ENCODE results near the gene PLEKHA6.

The PLEKHA6 gene

GRCh38 chr1:204222764-204223055 lies 137.0 kb downstream of the PLEKHA6 start:
- no peak for TF ChIP-seq CTCF (IDR thresholded peaks at IDR 0.05)
- intact Hi-C loops (cut with DNase I; ENCODE audit: low total_unique reads), result no loop called here
- Histone ChIP-seq H3K4me3 (no peak overlapping the region), H3K4me1 (peaks cover 0 to 3% (median 0%) of the 10 kb centered on the region in 4 donors), H3K9me3 (no peaks in the 10 kb centered on the region), H3K27me3 (no peaks in the 10 kb centered on the region), H3K36me3 (peaks cover 0 to 24% (median 0%) of the 10 kb centered on the region in 3 donors), H3K27ac (no peak overlapping the region)
- no peak for DNase-seq

- peaks cover 0 to 24% (median 0%) of the 10 kb centered on the region in 3 donors for H3K36me3 ChIP-seq
Observed at GRCh38 chr1:204222006-204222763, 137.5 kb downstream of the PLEKHA6 start.

DNA sequence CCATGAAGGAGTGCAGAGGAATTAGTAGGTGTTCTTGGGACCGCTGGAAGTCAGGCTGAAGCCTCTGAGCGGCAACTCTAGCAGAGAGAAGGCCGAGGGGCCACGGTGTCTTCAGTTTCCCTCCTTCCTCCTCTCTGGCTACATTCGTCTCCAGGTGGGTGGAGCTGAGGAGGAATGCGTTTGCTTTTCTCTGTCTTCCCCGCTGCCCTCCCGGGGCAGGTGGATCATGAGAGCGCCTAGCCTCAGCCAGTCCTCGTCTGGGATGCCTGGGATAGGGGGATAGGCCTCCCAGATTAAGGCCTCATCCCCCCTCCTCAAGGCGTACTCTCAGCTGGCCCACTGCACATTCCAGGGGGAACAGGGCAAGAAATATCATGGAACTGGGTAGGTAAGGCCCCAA lies 138.5 kb downstream of the PLEKHA6 start:
- H3K4me3 ChIP-seq, result no peak overlapping the region
- H3K36me3 ChIP-seq, result peaks cover 0 to 24% (median 0%) of the 10 kb centered on the region in 3 donors
- H3K27ac ChIP-seq, result no peak overlapping the region
- peaks cover 0 to 3% (median 0%) of the 10 kb centered on the region in 4 donors for H3K4me1 ChIP-seq
- no peak for TF ChIP-seq CTCF (IDR thresholded peaks at IDR 0.05)
- no peaks in the 10 kb centered on the region for H3K9me3 ChIP-seq
- DNase-seq, result no peak
- intact Hi-C loops (cut with DNase I; ENCODE audit: low total_unique reads), result no loop called here
- peaks cover 0 to 5% of the 10 kb centered on the region in 2 donors for H3K27me3 ChIP-seq

More at GRCh38 chr1:204222006-204222763, 137.5 kb downstream of the PLEKHA6 start:
- Histone ChIP-seq H3K4me1 (peaks cover 0 to 3% (median 0%) of the 10 kb centered on the region in 4 donors), H3K27ac (no peak overlapping the region), H3K9me3 (no peaks in the 10 kb centered on the region), H3K27me3 (no peaks in the 10 kb centered on the region), H3K4me3 (no peak overlapping the region)
- intact Hi-C loops (cut with DNase I; ENCODE audit: low total_unique reads), result no loop called here
- no peak for TF ChIP-seq CTCF (IDR thresholded peaks at IDR 0.05)
- no peak for DNase-seq

GRCh38 chr1:204219971-204220616 lies 139.6 kb downstream of the PLEKHA6 start:
- no peak for DNase-seq
- Histone ChIP-seq H3K4me3 (no peak overlapping the region), H3K36me3 (peaks cover 0 to 24% (median 0%) of the 10 kb centered on the region in 3 donors), H3K9me3 (no peaks in the 10 kb centered on the region), H3K27ac (no peak overlapping the region), H3K4me1 (no peaks in the 10 kb centered on the region), H3K27me3 (peaks cover 0 to 5% of the 10 kb centered on the region in 2 donors)
- TF ChIP-seq CTCF (IDR thresholded peaks at IDR 0.05), result no peak
- intact Hi-C loops (cut with DNase I; ENCODE audit: low total_unique reads), result loop anchor here (5.0 kb wide), 1 partner anchor 142 kb away; no protein-coding TSS in a partner anchor

DNA sequence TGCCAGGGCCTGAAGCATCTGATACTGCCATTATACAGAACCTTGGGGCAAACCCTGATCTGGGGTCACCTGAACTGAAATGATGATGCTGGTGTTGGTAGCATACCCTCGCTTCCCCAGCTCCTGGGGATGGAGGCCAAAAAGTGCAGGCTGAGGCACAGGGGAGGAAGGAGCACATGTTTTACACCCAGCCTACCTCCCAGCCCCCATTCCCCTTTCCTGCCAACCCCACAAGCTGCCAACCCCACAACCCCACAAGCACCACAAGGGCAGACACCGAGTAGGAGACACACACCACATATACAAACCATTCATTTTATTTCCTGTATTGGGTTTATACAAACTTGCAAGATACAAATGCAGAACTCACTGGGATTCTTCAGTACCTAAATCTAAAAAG lies 141.2 kb downstream of the PLEKHA6 start:
- peaks cover 0 to 24% (median 0%) of the 10 kb centered on the region in 3 donors for H3K36me3 ChIP-seq
- H3K9me3 ChIP-seq, result no peaks in the 10 kb centered on the region
- intact Hi-C loops (cut with DNase I; ENCODE audit: low total_unique reads), result loop anchor here (5.0 kb wide), 1 partner anchor 144 kb away; no protein-coding TSS in a partner anchor
- H3K27ac ChIP-seq, result no peak overlapping the region
- peaks cover 0 to 15% of the 10 kb centered on the region in 2 donors for H3K27me3 ChIP-seq
- H3K4me1 ChIP-seq, result peaks cover 0 to 10% (median 8%) of the 10 kb centered on the region in 4 donors
- no peak for TF ChIP-seq CTCF (IDR thresholded peaks at IDR 0.05)
- no peak for DNase-seq
- no peak overlapping the region for H3K4me3 ChIP-seq
